Pons (tissue), 1 donor: ENCODE measurements around the gene KCNH3.
"Not testable (repeated sequence)": the region's sequence is repeated elsewhere in the genome, so short reads cannot be mapped to it uniquely, and the experiment has no call there.

Source experiments
- DNase-seq: peaks from one replicate; pipeline ENCODE4 v3.0.0-alpha.2; 2016; ENCODE audit warnings: low spot score

The KCNH3 gene

GRCh38 chr12:49529414-49529813 lies 9.4 kb upstream of the KCNH3 start:
- DNase-seq, result no peak

- no peak for DNase-seq
These were observed 7.1 kb upstream of the KCNH3 start for GRCh38 chr12:49531745-49532144.

- DNase-seq, result no peak
These were observed 5.5 kb upstream of the KCNH3 start for GRCh38 chr12:49533331-49533730.

GRCh38 chr12:49534122-49534521 lies 4.7 kb upstream of the KCNH3 start:
- not testable (repeated sequence) for DNase-seq

GRCh38 chr12:49534731-49535278 lies 4.0 kb upstream of the KCNH3 start:
- no peak for DNase-seq

GRCh38 chr12:49535921-49536525 lies 2.8 kb upstream of the KCNH3 start:
- DNase-seq, result no peak

GRCh38 chr12:49536526-49537071 lies 2.2 kb upstream of the KCNH3 start:
- no peak for DNase-seq

- DNase-seq, result no peak
These were observed 1.5 kb upstream of the KCNH3 start for GRCh38 chr12:49537231-49537751.

- no peak for DNase-seq
These were observed 899 bp upstream of the KCNH3 start for GRCh38 chr12:49537752-49538509.

GRCh38 chr12:49539406-49540228 lies 787 bp downstream of the KCNH3 start:
- no peak for DNase-seq

GRCh38 chr12:49540229-49541139 lies 1.7 kb downstream of the KCNH3 start:
- DNase-seq, result no peak

GRCh38 chr12:49541140-49541861 lies 2.5 kb downstream of the KCNH3 start:
- DNase-seq, result no peak

- no peak for DNase-seq
These were observed 3.2 kb downstream of the KCNH3 start for GRCh38 chr12:49541911-49542505.

- DNase-seq, result no peak
These were observed 3.8 kb downstream of the KCNH3 start for GRCh38 chr12:49542592-49543160.

GRCh38 chr12:49543221-49543913 lies 4.5 kb downstream of the KCNH3 start:
- DNase-seq, result no peak

- DNase-seq, result no peak
These were observed 5.3 kb downstream of the KCNH3 start for GRCh38 chr12:49543914-49544815.

GRCh38 chr12:49545815-49546214 lies 7.0 kb downstream of the KCNH3 start:
- DNase-seq, result no peak

GRCh38 chr12:49546481-49546880 lies 7.7 kb downstream of the KCNH3 start:
- no peak for DNase-seq
